NCI-H460 (cell line): ENCODE results near the gene IGFBP7. TPM values are rescaled to one million over a fixed set of nuclear protein-coding genes. Genes with fewer than 3 reads are reported as not detected.

Experiments used
- small RNA-seq, 2 experiments: library from RNA; depleted of rRNA; stranded (forward); fragments of <200 nt; gene quantifications; one replicate each; pipeline ENCODE3, GENCODE V24; 2014
- total RNA-seq: library from RNA; depleted of rRNA; stranded (reverse); fragments of >200 nt; shearing (Covaris generic); gene quantifications from 2 replicates; pipeline ENCODE4 v1.2.3, GENCODE V29; 2014; rRNA removed

Gene IGFBP7
- total RNA-seq, 1 experiment from 2014 or later: 4.3 TPM

Small RNA genes within 50 kb of the gene (small RNA-seq; reads per million reads assigned to genes)
- 0 reads per million in 2 experiments for gene RNU6-998P

Other genes starting within 250 kb of the IGFBP7 start
- 19.4 and 21.2 TPM in 2 replicates for gene REST, start 202.5 kb downstream of the IGFBP7 start, total RNA-seq
- gene NOA1, start 132.8 kb downstream of the IGFBP7 start, total RNA-seq: 18.0 and 18.2 TPM in 2 replicates
- gene POLR2B, start 131.5 kb downstream of the IGFBP7 start, total RNA-seq: 111 and 116 TPM in 2 replicates